ENCODE measurements around the gene SMG6. TPM values are rescaled to one million over a fixed set of nuclear protein-coding genes. Genes with fewer than 3 reads are reported as not detected.

Gene SMG6
- polyA plus RNA-seq, 1 of the 3 experiments (the other 2 are of a cell fraction) = 15.7 TPM

DNA sequence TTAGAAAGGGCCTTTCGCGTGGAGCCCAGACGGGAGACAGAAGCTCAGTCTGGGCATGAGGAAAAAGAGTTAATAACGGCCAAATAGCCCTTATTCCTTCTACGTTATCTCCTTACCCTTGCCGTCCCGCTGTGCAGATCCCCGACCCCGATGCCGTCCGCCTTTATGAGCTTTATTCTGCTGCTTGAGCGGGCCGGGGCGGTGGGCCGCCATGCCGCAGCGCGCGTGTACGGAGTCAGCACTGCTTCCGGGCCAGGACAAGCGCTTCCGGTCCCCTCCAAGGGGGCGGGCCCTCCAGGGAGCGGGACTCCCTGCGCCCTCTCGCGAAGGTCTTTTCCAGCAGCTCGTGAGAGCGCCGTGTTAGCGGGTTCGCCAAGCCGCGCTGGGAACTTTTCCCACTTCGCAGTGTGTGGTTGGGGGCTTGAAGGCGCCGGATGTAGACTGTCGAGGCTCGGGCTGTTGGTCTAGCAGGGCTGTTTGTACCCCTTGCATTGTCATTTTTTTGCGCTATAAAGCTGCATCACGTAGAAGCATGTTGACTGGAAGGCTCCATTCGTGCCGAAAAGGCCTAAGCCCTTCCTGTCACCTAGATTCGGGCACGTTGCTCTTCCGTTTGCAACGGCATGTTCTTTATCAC, 32.7 kb upstream of the SMG6 start, which contains the start of gene TSR1:
Gene TSR1, minus strand, starts transcription at position 243 of the 637 bp plus-strand sequence. Its CDS starts 30 bp downstream, at position 213.
- WGBS (ENCODE audit: low lambda C conversion rate) = under 1% methylated on average over 20 of the region's 48 CpGs
- peaks cover 4% of the 10 kb centered on the region for H3F3A ChIP-seq (replicated peaks; ENCODE audit: insufficient read depth)

More for the DNA sequence above, 32.7 kb upstream of the SMG6 start, which contains the start of gene TSR1:
- Histone ChIP-seq H3K9me2 (no peaks in the 10 kb centered on the region), H3K27ac (ENCODE audit: low read depth in 2 of 2, low read length in 1 of 2) (peak within 1 kb of the TSS; percentile 80 to 94), H3K4me3 (ENCODE audit: low read depth in 2 of 2, low read length in 1 of 2) (peak within 1 kb of the TSS; percentile 98 to 99), H3K79me2 (ENCODE audit: insufficient read depth) (peaks cover 83% of the 10 kb centered on the region), H2AFZ (ENCODE audit: low read depth) (peak within 1 kb of the TSS; percentile 85), H4K20me1 (ENCODE audit: insufficient read depth) (peaks cover 8% of the 10 kb centered on the region; the same call in 1 of the 2 replicates), H3K9ac (peak within 1 kb of the TSS; percentile 97), H3K4me1 (ENCODE audit: control insufficient read depth in 1 of 2, insufficient read depth in 2 of 2, low read depth in 1 of 2, low read length in 1 of 2) (peaks cover 6 to 17% of the 10 kb centered on the region in 2 experiments; a peak in 3 of 4 replicates), H3K4me2 (peak within 1 kb of the TSS; percentile 93), H3K36me3 (replicated peaks in 1 of 2; ENCODE audit: control insufficient read depth in 1 of 2, insufficient read depth in 2 of 2, low read length in 1 of 2) (peaks cover 39 to 40% of the 10 kb centered on the region in 2 experiments), H3K27me3 (ENCODE audit: insufficient read depth) (no peaks in the 10 kb centered on the region), H3K9me3 (no peaks in the 10 kb centered on the region)
- DNase-seq = peak; percentile 97
- ChIA-PET CTCF (interaction anchor here (0.6 to 3.2 kb wide), 10 partner anchors 10 to 97 kb away, joined by 3 to 14 read pairs (median 4); no protein-coding TSS in a partner anchor), POLR2A (interaction anchor here (0.7 to 2.6 kb wide), 11 partner anchors 9 to 290 kb away, joined by 3 to 16 read pairs (median 4); partner anchors contain the start of genes SMG6 and SRR)
- TF ChIP-seq MXI1 (IDR thresholded peaks at IDR 0.05; ENCODE audit: low read depth, low read length) (peak; percentile 96), TAF1 (IDR thresholded peaks at IDR 0.05; ENCODE audit: borderline replicate concordance, low read depth, low read length) (peak; percentile 92), RFX5 (IDR thresholded peaks at IDR 0.05; ENCODE audit: low read length) (no peak), EZH2phosphoT487 (IDR thresholded peaks at IDR 0.05; ENCODE audit: borderline replicate concordance, low read depth) (no peak), YY1 (IDR thresholded peaks at IDR 0.05; ENCODE audit: low read depth) (peak; percentile 95), CHD2 (IDR thresholded peaks at IDR 0.05; ENCODE audit: low read length, partially characterized antibody) (peak; percentile 97), ELF1 (IDR thresholded peaks at IDR 0.05) (peak; percentile 62), POLR2AphosphoS5 (IDR thresholded peaks at IDR 0.05; ENCODE audit: low read depth, low read length) (peak; percentile 96), FOXM1 (IDR thresholded peaks at IDR 0.05; ENCODE audit: low read depth) (no peak), NFIC (IDR thresholded peaks at IDR 0.05; ENCODE audit: borderline replicate concordance) (no peak), ZBTB33 (IDR thresholded peaks at IDR 0.05; ENCODE audit: borderline replicate concordance, low read depth) (peak; percentile 88), USF1 (IDR thresholded peaks at IDR 0.05; ENCODE audit: borderline replicate concordance, low read depth) (0 out of 2 replicates have a peak, but pooled peaks have one; percentile 11), SIN3A (IDR thresholded peaks at IDR 0.05; ENCODE audit: borderline replicate concordance, low read depth, low read length) (peak; percentile 87; the same call in 1 of the 2 replicates), GABPA (IDR thresholded peaks at IDR 0.05; ENCODE audit: low read depth) (peak; percentile 98), FOXJ3 (CRISPR knock-in tag; IDR thresholded peaks at IDR 0.05) (peak; percentile 27; the same call in 1 of the 2 replicates), MEF2A (IDR thresholded peaks at IDR 0.05; ENCODE audit: borderline replicate concordance, low read depth) (no peak)
- TF ChIP-seq, protein P1, sequence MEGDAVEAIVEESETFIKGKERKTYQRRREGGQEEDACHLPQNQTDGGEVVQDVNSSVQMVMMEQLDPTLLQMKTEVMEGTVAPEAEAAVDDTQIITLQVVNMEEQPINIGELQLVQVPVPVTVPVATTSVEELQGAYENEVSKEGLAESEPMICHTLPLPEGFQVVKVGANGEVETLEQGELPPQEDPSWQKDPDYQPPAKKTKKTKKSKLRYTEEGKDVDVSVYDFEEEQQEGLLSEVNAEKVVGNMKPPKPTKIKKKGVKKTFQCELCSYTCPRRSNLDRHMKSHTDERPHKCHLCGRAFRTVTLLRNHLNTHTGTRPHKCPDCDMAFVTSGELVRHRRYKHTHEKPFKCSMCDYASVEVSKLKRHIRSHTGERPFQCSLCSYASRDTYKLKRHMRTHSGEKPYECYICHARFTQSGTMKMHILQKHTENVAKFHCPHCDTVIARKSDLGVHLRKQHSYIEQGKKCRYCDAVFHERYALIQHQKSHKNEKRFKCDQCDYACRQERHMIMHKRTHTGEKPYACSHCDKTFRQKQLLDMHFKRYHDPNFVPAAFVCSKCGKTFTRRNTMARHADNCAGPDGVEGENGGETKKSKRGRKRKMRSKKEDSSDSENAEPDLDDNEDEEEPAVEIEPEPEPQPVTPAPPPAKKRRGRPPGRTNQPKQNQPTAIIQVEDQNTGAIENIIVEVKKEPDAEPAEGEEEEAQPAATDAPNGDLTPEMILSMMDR (IDR thresholded peaks at IDR 0.05) = peak; percentile 27; the same call in 1 of the 2 replicates
- TF ChIP-seq, protein P2, sequence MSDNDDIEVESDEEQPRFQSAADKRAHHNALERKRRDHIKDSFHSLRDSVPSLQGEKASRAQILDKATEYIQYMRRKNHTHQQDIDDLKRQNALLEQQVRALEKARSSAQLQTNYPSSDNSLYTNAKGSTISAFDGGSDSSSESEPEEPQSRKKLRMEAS (IDR thresholded peaks at IDR 0.05; ENCODE audit: low read depth) = peak; percentile 99
- TF ChIP-seq, protein P3, sequence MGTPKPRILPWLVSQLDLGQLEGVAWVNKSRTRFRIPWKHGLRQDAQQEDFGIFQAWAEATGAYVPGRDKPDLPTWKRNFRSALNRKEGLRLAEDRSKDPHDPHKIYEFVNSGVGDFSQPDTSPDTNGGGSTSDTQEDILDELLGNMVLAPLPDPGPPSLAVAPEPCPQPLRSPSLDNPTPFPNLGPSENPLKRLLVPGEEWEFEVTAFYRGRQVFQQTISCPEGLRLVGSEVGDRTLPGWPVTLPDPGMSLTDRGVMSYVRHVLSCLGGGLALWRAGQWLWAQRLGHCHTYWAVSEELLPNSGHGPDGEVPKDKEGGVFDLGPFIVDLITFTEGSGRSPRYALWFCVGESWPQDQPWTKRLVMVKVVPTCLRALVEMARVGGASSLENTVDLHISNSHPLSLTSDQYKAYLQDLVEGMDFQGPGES (IDR thresholded peaks at IDR 0.05; ENCODE audit: low read depth, low read length) = no peak
- TF ChIP-seq, protein P4, sequence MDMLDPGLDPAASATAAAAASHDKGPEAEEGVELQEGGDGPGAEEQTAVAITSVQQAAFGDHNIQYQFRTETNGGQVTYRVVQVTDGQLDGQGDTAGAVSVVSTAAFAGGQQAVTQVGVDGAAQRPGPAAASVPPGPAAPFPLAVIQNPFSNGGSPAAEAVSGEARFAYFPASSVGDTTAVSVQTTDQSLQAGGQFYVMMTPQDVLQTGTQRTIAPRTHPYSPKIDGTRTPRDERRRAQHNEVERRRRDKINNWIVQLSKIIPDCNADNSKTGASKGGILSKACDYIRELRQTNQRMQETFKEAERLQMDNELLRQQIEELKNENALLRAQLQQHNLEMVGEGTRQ (IDR thresholded peaks at IDR 0.05; ENCODE audit: borderline replicate concordance, low read depth, low read length) = no peak
- TF ChIP-seq, protein P5, sequence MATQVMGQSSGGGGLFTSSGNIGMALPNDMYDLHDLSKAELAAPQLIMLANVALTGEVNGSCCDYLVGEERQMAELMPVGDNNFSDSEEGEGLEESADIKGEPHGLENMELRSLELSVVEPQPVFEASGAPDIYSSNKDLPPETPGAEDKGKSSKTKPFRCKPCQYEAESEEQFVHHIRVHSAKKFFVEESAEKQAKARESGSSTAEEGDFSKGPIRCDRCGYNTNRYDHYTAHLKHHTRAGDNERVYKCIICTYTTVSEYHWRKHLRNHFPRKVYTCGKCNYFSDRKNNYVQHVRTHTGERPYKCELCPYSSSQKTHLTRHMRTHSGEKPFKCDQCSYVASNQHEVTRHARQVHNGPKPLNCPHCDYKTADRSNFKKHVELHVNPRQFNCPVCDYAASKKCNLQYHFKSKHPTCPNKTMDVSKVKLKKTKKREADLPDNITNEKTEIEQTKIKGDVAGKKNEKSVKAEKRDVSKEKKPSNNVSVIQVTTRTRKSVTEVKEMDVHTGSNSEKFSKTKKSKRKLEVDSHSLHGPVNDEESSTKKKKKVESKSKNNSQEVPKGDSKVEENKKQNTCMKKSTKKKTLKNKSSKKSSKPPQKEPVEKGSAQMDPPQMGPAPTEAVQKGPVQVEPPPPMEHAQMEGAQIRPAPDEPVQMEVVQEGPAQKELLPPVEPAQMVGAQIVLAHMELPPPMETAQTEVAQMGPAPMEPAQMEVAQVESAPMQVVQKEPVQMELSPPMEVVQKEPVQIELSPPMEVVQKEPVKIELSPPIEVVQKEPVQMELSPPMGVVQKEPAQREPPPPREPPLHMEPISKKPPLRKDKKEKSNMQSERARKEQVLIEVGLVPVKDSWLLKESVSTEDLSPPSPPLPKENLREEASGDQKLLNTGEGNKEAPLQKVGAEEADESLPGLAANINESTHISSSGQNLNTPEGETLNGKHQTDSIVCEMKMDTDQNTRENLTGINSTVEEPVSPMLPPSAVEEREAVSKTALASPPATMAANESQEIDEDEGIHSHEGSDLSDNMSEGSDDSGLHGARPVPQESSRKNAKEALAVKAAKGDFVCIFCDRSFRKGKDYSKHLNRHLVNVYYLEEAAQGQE (IDR thresholded peaks at IDR 0.05; ENCODE audit: low read depth, low read length) = peak; percentile 76
